Stimulated activated CD8-positive, alpha-beta memory T cell treated with anti-CD3 and anti-CD28 coated beads, Interleukin-15, amount 100 ng/mL, for 4 hours (primary cell): Measurements from ENCODE around the gene CRIP1.

Experiments used
- DNase-seq, 2 donors: peaks; one replicate each; pipeline ENCODE4 v3.0.0-alpha.2; 2020; ENCODE audit warnings: low read depth in 2 of 2

CRIP1 gene

GRCh38 chr14:105503935-105504692, 17.4 kb downstream of the CRIP1 start:
- no peak for DNase-seq

- DNase-seq, result no peak
Measured at GRCh38 chr14:105505101-105505500, 18.4 kb downstream of the CRIP1 start.

GRCh38 chr14:105507247-105507646, 20.6 kb downstream of the CRIP1 start:
- no peak for DNase-seq

- DNase-seq, result no peak
Measured at GRCh38 chr14:105508069-105508468, 21.4 kb downstream of the CRIP1 start.

GRCh38 chr14:105508601-105509000, 21.9 kb downstream of the CRIP1 start:
- no peak for DNase-seq

- DNase-seq, result no peak
Measured at GRCh38 chr14:105517096-105517495, 30.4 kb downstream of the CRIP1 start.

- DNase-seq, result no peak
Measured at GRCh38 chr14:105519946-105520698, 33.4 kb downstream of the CRIP1 start.

- DNase-seq, result no peak
Measured at GRCh38 chr14:105525326-105525725, 38.6 kb downstream of the CRIP1 start.

- no peak for DNase-seq
Measured at GRCh38 chr14:105525861-105526775, 39.4 kb downstream of the CRIP1 start, which contains the start of gene TMEM121. TMEM121 (plus strand) TSS chr14:105526583; CDS start chr14:105528835, 2,252 bp downstream.

- DNase-seq, result no peak
Measured at GRCh38 chr14:105526776-105527380, 40.2 kb downstream of the CRIP1 start.

GRCh38 chr14:105527381-105527825, 40.7 kb downstream of the CRIP1 start:
- DNase-seq, result no peak

- DNase-seq, result peak; percentile 39 to 59
Measured at GRCh38 chr14:105527826-105528585, 41.3 kb downstream of the CRIP1 start.

GRCh38 chr14:105528586-105529318, 42.1 kb downstream of the CRIP1 start:
- peak; percentile 52 to 55 for DNase-seq

- DNase-seq, result no peak
Measured at GRCh38 chr14:105529319-105529568, 42.6 kb downstream of the CRIP1 start.

- DNase-seq, result peak in 1 of 2 donors; percentile 24
Measured at GRCh38 chr14:105529569-105530284, 43.0 kb downstream of the CRIP1 start.

GRCh38 chr14:105530285-105531087, 43.8 kb downstream of the CRIP1 start:
- no peak for DNase-seq

GRCh38 chr14:105531088-105531893, 44.6 kb downstream of the CRIP1 start:
- DNase-seq, result no peak
